GM23338 (cell line): ENCODE measurements around the gene ZNF334.

Experiments used
- EZH2 ChIP-seq: fragments of 200-600 bp; sonication (generic); IDR thresholded peaks from one replicate; pipeline ENCODE4 v1.8.0; 2017; ENCODE audit warnings: antibody characterized with exemption, mild to moderate bottlenecking, low read depth; ENCODE audit not compliant: unreplicated experiment
- EZH2phosphoT487 ChIP-seq: fragments of 200-600 bp; sonication (generic); IDR thresholded peaks from one replicate; pipeline ENCODE4 v1.8.1; 2018; ENCODE audit warnings: antibody characterized with exemption; ENCODE audit not compliant: unreplicated experiment
- NANOG ChIP-seq: IDR thresholded peaks from 2 replicates; pipeline ENCODE4 v1.6.1; 2016; ENCODE audit warnings: antibody characterized with exemption, borderline replicate concordance
- POLR2AphosphoS5 ChIP-seq: IDR thresholded peaks from 2 replicates; pipeline ENCODE4 v1.6.1; 2016; ENCODE audit warnings: antibody characterized with exemption, low read depth
- STAT1 ChIP-seq: IDR thresholded peaks from one replicate; pipeline ENCODE4 v1.6.1; 2016; ENCODE audit warnings: antibody characterized with exemption; ENCODE audit not compliant: unreplicated experiment
- ZNF114 ChIP-seq: fragments of 250-450 bp; sonication (Bioruptor Pico); IDR thresholded peaks from 2 replicates; pipeline ENCODE4 v1.5.0; 2020; ENCODE audit warnings: mild to moderate bottlenecking, moderate library complexity
- ZNF331 ChIP-seq: fragments of 250-450 bp; sonication (Bioruptor Pico); IDR thresholded peaks from 2 replicates; pipeline ENCODE4 v1.5.0; 2020; ENCODE audit warnings: low read depth, mild to moderate bottlenecking, moderate library complexity
- TF ChIP-seq, protein P1 (sequence below): IDR thresholded peaks from 2 replicates; pipeline ENCODE4 v1.6.1; 2016; ENCODE audit warnings: antibody characterized with exemption
- TF ChIP-seq, protein P2 (sequence below), 2 experiments: fragments of 200-600 bp in 1 of 2; sonication (generic) in 1 of 2; conservative IDR thresholded peaks; 2 replicates each; pipeline versions ENCODE4 v1.5.1 to v1.6.1; 2016 to 2017; ENCODE audit warnings: antibody characterized with exemption in 2 of 2, low read depth in 2 of 2, mild to moderate bottlenecking in 2 of 2, moderate library complexity in 1 of 2
- TF ChIP-seq, protein P3 (sequence below): IDR thresholded peaks from one replicate; pipeline ENCODE4 v1.6.1; 2018; ENCODE audit warnings: antibody characterized with exemption; ENCODE audit not compliant: unreplicated experiment
- TF ChIP-seq, protein P4 (sequence below): fragments of 250-450 bp; sonication (Bioruptor Pico); IDR thresholded peaks from 2 replicates; pipeline ENCODE4 v1.5.0; 2020; ENCODE audit warnings: mild to moderate bottlenecking, moderate library complexity

DNA sequence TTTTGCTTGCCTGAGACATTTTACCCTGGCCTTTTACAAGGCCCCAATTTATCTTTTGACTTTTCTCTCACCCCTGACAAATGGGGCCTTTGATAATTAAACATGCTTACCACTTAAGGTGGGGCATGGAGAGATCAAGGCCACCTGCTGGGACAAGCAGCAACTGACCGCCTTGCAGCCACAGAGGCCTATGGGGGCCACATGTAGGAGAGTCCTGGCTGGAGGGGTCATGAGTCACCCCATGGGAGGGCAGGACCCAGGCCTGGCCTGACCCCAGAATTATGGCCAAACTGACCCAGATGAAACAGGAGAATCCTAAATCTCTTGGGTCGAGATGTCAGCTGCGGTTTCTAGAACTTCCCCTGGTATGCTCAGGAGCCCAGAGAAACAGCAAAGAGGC is 45.6 kb upstream of the ZNF334 start:
- TF ChIP-seq, protein P1, sequence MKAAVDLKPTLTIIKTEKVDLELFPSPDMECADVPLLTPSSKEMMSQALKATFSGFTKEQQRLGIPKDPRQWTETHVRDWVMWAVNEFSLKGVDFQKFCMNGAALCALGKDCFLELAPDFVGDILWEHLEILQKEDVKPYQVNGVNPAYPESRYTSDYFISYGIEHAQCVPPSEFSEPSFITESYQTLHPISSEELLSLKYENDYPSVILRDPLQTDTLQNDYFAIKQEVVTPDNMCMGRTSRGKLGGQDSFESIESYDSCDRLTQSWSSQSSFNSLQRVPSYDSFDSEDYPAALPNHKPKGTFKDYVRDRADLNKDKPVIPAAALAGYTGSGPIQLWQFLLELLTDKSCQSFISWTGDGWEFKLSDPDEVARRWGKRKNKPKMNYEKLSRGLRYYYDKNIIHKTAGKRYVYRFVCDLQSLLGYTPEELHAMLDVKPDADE = no peak
- no peak for TF ChIP-seq EZH2phosphoT487
- TF ChIP-seq, protein P2, sequence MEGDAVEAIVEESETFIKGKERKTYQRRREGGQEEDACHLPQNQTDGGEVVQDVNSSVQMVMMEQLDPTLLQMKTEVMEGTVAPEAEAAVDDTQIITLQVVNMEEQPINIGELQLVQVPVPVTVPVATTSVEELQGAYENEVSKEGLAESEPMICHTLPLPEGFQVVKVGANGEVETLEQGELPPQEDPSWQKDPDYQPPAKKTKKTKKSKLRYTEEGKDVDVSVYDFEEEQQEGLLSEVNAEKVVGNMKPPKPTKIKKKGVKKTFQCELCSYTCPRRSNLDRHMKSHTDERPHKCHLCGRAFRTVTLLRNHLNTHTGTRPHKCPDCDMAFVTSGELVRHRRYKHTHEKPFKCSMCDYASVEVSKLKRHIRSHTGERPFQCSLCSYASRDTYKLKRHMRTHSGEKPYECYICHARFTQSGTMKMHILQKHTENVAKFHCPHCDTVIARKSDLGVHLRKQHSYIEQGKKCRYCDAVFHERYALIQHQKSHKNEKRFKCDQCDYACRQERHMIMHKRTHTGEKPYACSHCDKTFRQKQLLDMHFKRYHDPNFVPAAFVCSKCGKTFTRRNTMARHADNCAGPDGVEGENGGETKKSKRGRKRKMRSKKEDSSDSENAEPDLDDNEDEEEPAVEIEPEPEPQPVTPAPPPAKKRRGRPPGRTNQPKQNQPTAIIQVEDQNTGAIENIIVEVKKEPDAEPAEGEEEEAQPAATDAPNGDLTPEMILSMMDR (conservative IDR thresholded peaks at IDR 0.05; ENCODE audit: low read depth in 2 of 2) = no peak
- no peak for TF ChIP-seq EZH2
- no peak for TF ChIP-seq ZNF114 (CRISPR knock-in tag)
- TF ChIP-seq, protein P3, sequence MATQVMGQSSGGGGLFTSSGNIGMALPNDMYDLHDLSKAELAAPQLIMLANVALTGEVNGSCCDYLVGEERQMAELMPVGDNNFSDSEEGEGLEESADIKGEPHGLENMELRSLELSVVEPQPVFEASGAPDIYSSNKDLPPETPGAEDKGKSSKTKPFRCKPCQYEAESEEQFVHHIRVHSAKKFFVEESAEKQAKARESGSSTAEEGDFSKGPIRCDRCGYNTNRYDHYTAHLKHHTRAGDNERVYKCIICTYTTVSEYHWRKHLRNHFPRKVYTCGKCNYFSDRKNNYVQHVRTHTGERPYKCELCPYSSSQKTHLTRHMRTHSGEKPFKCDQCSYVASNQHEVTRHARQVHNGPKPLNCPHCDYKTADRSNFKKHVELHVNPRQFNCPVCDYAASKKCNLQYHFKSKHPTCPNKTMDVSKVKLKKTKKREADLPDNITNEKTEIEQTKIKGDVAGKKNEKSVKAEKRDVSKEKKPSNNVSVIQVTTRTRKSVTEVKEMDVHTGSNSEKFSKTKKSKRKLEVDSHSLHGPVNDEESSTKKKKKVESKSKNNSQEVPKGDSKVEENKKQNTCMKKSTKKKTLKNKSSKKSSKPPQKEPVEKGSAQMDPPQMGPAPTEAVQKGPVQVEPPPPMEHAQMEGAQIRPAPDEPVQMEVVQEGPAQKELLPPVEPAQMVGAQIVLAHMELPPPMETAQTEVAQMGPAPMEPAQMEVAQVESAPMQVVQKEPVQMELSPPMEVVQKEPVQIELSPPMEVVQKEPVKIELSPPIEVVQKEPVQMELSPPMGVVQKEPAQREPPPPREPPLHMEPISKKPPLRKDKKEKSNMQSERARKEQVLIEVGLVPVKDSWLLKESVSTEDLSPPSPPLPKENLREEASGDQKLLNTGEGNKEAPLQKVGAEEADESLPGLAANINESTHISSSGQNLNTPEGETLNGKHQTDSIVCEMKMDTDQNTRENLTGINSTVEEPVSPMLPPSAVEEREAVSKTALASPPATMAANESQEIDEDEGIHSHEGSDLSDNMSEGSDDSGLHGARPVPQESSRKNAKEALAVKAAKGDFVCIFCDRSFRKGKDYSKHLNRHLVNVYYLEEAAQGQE = no peak
- TF ChIP-seq POLR2AphosphoS5 = no peak
- no peak for TF ChIP-seq NANOG
- TF ChIP-seq ZNF331 (CRISPR knock-in tag) = no peak
- TF ChIP-seq STAT1 = no peak
- TF ChIP-seq, protein P4, sequence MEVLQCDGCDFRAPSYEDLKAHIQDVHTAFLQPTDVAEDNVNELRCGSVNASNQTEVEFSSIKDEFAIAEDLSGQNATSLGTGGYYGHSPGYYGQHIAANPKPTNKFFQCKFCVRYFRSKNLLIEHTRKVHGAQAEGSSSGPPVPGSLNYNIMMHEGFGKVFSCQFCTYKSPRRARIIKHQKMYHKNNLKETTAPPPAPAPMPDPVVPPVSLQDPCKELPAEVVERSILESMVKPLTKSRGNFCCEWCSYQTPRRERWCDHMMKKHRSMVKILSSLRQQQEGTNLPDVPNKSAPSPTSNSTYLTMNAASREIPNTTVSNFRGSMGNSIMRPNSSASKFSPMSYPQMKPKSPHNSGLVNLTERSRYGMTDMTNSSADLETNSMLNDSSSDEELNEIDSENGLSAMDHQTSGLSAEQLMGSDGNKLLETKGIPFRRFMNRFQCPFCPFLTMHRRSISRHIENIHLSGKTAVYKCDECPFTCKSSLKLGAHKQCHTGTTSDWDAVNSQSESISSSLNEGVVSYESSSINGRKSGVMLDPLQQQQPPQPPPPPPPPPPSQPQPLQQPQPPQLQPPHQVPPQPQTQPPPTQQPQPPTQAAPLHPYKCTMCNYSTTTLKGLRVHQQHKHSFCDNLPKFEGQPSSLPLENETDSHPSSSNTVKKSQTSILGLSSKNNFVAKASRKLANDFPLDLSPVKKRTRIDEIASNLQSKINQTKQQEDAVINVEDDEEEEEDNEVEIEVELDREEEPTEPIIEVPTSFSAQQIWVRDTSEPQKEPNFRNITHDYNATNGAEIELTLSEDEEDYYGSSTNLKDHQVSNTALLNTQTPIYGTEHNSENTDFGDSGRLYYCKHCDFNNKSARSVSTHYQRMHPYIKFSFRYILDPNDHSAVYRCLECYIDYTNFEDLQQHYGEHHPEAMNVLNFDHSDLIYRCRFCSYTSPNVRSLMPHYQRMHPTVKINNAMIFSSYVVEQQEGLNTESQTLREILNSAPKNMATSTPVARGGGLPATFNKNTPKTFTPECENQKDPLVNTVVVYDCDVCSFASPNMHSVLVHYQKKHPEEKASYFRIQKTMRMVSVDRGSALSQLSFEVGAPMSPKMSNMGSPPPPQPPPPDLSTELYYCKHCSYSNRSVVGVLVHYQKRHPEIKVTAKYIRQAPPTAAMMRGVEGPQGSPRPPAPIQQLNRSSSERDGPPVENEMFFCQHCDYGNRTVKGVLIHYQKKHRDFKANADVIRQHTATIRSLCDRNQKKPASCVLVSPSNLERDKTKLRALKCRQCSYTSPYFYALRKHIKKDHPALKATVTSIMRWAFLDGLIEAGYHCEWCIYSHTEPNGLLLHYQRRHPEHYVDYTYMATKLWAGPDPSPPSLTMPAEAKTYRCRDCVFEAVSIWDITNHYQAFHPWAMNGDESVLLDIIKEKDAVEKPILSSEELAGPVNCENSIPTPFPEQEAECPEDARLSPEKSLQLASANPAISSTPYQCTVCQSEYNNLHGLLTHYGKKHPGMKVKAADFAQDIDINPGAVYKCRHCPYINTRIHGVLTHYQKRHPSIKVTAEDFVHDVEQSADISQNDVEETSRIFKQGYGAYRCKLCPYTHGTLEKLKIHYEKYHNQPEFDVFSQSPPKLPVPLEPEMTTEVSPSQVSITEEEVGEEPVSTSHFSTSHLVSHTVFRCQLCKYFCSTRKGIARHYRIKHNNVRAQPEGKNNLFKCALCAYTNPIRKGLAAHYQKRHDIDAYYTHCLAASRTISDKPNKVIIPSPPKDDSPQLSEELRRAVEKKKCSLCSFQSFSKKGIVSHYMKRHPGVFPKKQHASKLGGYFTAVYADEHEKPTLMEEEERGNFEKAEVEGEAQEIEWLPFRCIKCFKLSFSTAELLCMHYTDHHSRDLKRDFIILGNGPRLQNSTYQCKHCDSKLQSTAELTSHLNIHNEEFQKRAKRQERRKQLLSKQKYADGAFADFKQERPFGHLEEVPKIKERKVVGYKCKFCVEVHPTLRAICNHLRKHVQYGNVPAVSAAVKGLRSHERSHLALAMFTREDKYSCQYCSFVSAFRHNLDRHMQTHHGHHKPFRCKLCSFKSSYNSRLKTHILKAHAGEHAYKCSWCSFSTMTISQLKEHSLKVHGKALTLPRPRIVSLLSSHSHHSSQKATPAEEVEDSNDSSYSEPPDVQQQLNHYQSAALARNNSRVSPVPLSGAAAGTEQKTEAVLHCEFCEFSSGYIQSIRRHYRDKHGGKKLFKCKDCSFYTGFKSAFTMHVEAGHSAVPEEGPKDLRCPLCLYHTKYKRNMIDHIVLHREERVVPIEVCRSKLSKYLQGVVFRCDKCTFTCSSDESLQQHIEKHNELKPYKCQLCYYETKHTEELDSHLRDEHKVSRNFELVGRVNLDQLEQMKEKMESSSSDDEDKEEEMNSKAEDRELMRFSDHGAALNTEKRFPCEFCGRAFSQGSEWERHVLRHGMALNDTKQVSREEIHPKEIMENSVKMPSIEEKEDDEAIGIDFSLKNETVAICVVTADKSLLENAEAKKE = no peak
